SU-DHL-6 (cell line): ENCODE data around the gene PRSS21.

Experiments used
- EZH2phosphoT487 ChIP-seq: fragments of 200-600 bp; sonication (generic), shearing (Covaris generic); conservative IDR thresholded peaks from 2 replicates; pipeline ENCODE4 v1.6.1; 2018; ENCODE audit warnings: mild to moderate bottlenecking, antibody characterized with exemption, low read length, moderate library complexity, mixed read lengths
- TF ChIP-seq, protein P1 (sequence below): fragments of 200-600 bp; sonication (generic); IDR thresholded peaks from one replicate; pipeline ENCODE4 v1.5.1; 2017; ENCODE audit warnings: antibody characterized with exemption, mild to moderate bottlenecking, low read length, moderate library complexity; ENCODE audit not compliant: insufficient read depth, poor library complexity, severe bottlenecking

GRCh38 chr16:2867987-2868789, 51.2 kb downstream of the PRSS21 start:
- TF ChIP-seq, protein P1, sequence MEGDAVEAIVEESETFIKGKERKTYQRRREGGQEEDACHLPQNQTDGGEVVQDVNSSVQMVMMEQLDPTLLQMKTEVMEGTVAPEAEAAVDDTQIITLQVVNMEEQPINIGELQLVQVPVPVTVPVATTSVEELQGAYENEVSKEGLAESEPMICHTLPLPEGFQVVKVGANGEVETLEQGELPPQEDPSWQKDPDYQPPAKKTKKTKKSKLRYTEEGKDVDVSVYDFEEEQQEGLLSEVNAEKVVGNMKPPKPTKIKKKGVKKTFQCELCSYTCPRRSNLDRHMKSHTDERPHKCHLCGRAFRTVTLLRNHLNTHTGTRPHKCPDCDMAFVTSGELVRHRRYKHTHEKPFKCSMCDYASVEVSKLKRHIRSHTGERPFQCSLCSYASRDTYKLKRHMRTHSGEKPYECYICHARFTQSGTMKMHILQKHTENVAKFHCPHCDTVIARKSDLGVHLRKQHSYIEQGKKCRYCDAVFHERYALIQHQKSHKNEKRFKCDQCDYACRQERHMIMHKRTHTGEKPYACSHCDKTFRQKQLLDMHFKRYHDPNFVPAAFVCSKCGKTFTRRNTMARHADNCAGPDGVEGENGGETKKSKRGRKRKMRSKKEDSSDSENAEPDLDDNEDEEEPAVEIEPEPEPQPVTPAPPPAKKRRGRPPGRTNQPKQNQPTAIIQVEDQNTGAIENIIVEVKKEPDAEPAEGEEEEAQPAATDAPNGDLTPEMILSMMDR = peak; percentile 77
- no peak for TF ChIP-seq EZH2phosphoT487
